Measurements from ENCODE around the gene UBE2R2. TPM values are rescaled to one million over a fixed set of nuclear protein-coding genes. Genes with fewer than 3 reads are reported as not detected.
"Not testable (repeated sequence)": the region's sequence is repeated elsewhere in the genome, so short reads cannot be mapped to it uniquely, and the experiment has no call there.

UBE2R2 gene
- polyA plus RNA-seq, 1 donor from 2014 or later, result 45.0 TPM

DNA sequence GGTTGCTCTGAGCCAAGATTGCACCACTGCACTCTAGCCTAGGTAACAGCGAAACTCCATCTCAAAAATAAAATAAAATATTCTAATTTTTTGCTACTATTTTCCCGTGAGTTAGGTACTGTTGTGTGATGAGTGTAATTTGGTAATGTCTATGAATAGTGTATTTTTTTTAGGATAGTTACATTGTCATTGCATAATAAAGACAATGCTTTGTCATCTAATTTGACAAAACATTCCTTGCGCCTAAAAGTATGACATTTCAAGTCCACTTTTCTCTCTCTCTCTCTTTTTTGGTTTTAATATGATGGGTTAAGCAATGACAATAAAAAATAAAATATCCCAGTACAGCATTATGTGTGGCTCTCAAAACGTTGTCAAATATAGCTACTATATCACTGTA is 29.3 kb downstream of the UBE2R2 start:
- Histone ChIP-seq H3K4me3 (ENCODE audit: low read length) (no peak overlapping the region), H3K27me3 (ENCODE audit: insufficient read depth, low read depth, low read length) (no peaks in the 10 kb centered on the region), H3K4me2 (ENCODE audit: low read length) (no peak overlapping the region), H2AFZ (ENCODE audit: low read depth, low read length) (no peak overlapping the region), H4K20me1 (ENCODE audit: insufficient read depth) (peaks cover 6% of the 10 kb centered on the region), H3F3A (ENCODE audit: insufficient read depth, low read length, poor library complexity, severe bottlenecking) (no peaks in the 10 kb centered on the region), H3K9me3 (ENCODE audit: low read length) (no peaks in the 10 kb centered on the region), H3K9me2 (ENCODE audit: insufficient read depth, low read length) (no peaks in the 10 kb centered on the region), H3K79me2 (replicated peaks; ENCODE audit: insufficient read depth, low read length) (peaks cover 77% of the 10 kb centered on the region), H3K27ac (ENCODE audit: low read length) (no peak overlapping the region), H3K36me3 (ENCODE audit: insufficient read depth, low read length) (no peaks in the 10 kb centered on the region), H3K9ac (ENCODE audit: low read length) (no peak overlapping the region)
- no peak for TF ChIP-seq REST (IDR thresholded peaks at IDR 0.05; ENCODE audit: borderline replicate concordance)
- no peak for TF ChIP-seq CTCF (IDR thresholded peaks at IDR 0.05; ENCODE audit: poor library complexity, severe bottlenecking)

GRCh38 chr9:33847894-33848205 is 30.9 kb downstream of the UBE2R2 start:
- not testable (repeated sequence) for H2AFZ ChIP-seq (ENCODE audit: low read depth, low read length); H3F3A ChIP-seq (ENCODE audit: insufficient read depth, low read length, poor library complexity, severe bottlenecking); H3K27ac ChIP-seq (ENCODE audit: low read length); H4K20me1 ChIP-seq (ENCODE audit: insufficient read depth); H3K9me3 ChIP-seq (ENCODE audit: low read length); H3K4me3 ChIP-seq (ENCODE audit: low read length); H3K9me2 ChIP-seq (ENCODE audit: insufficient read depth, low read length); H3K4me2 ChIP-seq (ENCODE audit: low read length); H3K9ac ChIP-seq (ENCODE audit: low read length); H3K27me3 ChIP-seq (ENCODE audit: insufficient read depth, low read depth, low read length); H3K36me3 ChIP-seq (ENCODE audit: insufficient read depth, low read length)
- peaks cover 76% of the 10 kb centered on the region for H3K79me2 ChIP-seq (replicated peaks; ENCODE audit: insufficient read depth, low read length)

GRCh38 chr9:33850267-33850629 is 33.3 kb downstream of the UBE2R2 start:
- no peak overlapping the region for H3K4me2 ChIP-seq (ENCODE audit: low read length)
- no peaks in the 10 kb centered on the region for H3K27me3 ChIP-seq (ENCODE audit: insufficient read depth, low read depth, low read length)
- TF ChIP-seq TAF1 (IDR thresholded peaks at IDR 0.05; ENCODE audit: low read depth) (no peak), MXI1 (conservative IDR thresholded peaks at IDR 0.05; ENCODE audit: poor library complexity, severe bottlenecking) (no peak), CTCF (IDR thresholded peaks at IDR 0.05; ENCODE audit: poor library complexity, severe bottlenecking) (no peak), POLR2AphosphoS5 (IDR thresholded peaks at IDR 0.05) (no peak), REST (IDR thresholded peaks at IDR 0.05; ENCODE audit: borderline replicate concordance) (no peak), EP300 (conservative IDR thresholded peaks at IDR 0.05; ENCODE audit: poor library complexity, severe bottlenecking) (no peak), EZH2 (IDR thresholded peaks at IDR 0.05; ENCODE audit: borderline replicate concordance, insufficient read depth, low read length, poor library complexity, severe bottlenecking) (no peak), RAD21 (conservative IDR thresholded peaks at IDR 0.05) (no peak), SMC3 (conservative IDR thresholded peaks at IDR 0.05; ENCODE audit: poor library complexity) (no peak)
- H3K27ac ChIP-seq (ENCODE audit: low read length), result no peak overlapping the region
- no peaks in the 10 kb centered on the region for H3F3A ChIP-seq (ENCODE audit: insufficient read depth, low read length, poor library complexity, severe bottlenecking)
- H3K4me3 ChIP-seq (ENCODE audit: low read length), result no peak overlapping the region
- H3K9me2 ChIP-seq (ENCODE audit: insufficient read depth, low read length), result no peaks in the 10 kb centered on the region
- peaks cover 10% of the 10 kb centered on the region for H4K20me1 ChIP-seq (ENCODE audit: insufficient read depth)
- no peaks in the 10 kb centered on the region for H3K9me3 ChIP-seq (ENCODE audit: low read length)
- H3K79me2 ChIP-seq (replicated peaks; ENCODE audit: insufficient read depth, low read length), result peaks cover 79% of the 10 kb centered on the region
- H3K9ac ChIP-seq (ENCODE audit: low read length), result no peak overlapping the region
- no peaks in the 10 kb centered on the region for H3K36me3 ChIP-seq (ENCODE audit: insufficient read depth, low read length)
- H2AFZ ChIP-seq (ENCODE audit: low read depth, low read length), result no peak overlapping the region

Measured in neural cell (in vitro differentiated cells).